ENCODE measurements around the gene HIP1R. TPM values are rescaled to one million over a fixed set of nuclear protein-coding genes. Genes with fewer than 3 reads are reported as not detected.

HIP1R gene
- polyA plus RNA-seq, 3 donors: 0.09 to 0.60 TPM; not detected in 1

DNA sequence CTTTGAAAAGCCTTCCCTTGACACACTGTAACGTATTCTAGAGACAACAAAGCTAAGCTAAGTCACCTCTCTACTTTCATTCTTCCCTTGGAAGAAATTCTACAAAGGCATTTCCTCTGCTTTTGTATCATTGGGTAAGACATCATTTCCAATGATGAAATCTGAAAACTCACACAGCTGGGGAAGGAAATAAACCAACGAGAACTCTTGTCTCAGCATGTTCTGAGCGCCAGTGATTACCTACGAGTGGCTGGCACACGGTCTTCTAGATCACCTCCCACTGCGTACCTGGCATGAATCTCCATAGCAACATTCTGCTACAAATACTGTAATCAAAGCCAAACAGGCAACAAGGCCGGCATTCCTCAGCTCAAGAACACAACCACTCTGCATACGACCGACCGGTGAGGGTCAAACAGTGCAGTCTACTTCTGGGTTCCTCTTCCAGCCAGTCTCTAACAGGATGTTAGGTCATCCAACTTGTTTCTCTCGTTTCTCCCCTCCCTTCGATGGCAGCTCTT, 53.0 kb downstream of the HIP1R start:
- Histone ChIP-seq H3K27ac (ENCODE audit: low read depth in 1 of 2, low read length in 2 of 2) (peak overlapping the region; percentile 89 to 97), H3K9ac (ENCODE audit: insufficient read depth, low read length, poor library complexity, severe bottlenecking) (peak overlapping the region; percentile 72), H3K4me1 (ENCODE audit: control insufficient read depth in 1 of 2, insufficient read depth in 2 of 2, low read length in 2 of 2) (peaks cover 78 to 92% of the 10 kb centered on the region in 2 donors), H3K27me3 (ENCODE audit: control insufficient read depth in 2 of 2, insufficient read depth in 2 of 2, low read length in 2 of 2) (no peaks in the 10 kb centered on the region), H2AFZ (ENCODE audit: insufficient read depth, low read depth, low read length, poor library complexity, severe bottlenecking) (no peak overlapping the region), H3K4me2 (replicated peaks; ENCODE audit: extremely low read depth, low read length, poor library complexity, severe bottlenecking) (peak overlapping the region; percentile 68), H3K9me3 (replicated peaks in 1 of 2; ENCODE audit: control insufficient read depth in 1 of 2, insufficient read depth in 1 of 2, low read length in 2 of 2) (no peaks in the 10 kb centered on the region), H4K20me1 (ENCODE audit: insufficient read depth, low read length) (peaks cover 97% of the 10 kb centered on the region), H3K79me2 (ENCODE audit: insufficient read depth, low read length) (peaks cover 86% of the 10 kb centered on the region), H3K36me3 (replicated peaks in 1 of 2; ENCODE audit: control insufficient read depth in 1 of 2, insufficient read depth in 2 of 2, low read length in 2 of 2) (no peaks in the 10 kb centered on the region), H3K4me3 (replicated peaks in 1 of 3; ENCODE audit: low read depth in 2 of 3, low read length in 3 of 3) (peak overlapping the region; percentile 25 to 67 (median 43))
- under 1% methylated on average over 11 of the region's 12 CpGs for WGBS (ENCODE audit: insufficient coverage)
- peak; percentile 70 to 82 (median 81) for DNase-seq
- peaks cover 10 to 20% of the 10 kb centered on the region in 2 donors for H3K36me3 Mint-ChIP-seq
- no peaks in the 10 kb centered on the region for H3K9me3 Mint-ChIP-seq
- peak overlapping the region; percentile 75 to 93 for H3K4me3 Mint-ChIP-seq
- peaks cover 87% of the 10 kb centered on the region for H3K4me1 Mint-ChIP-seq
- peak overlapping the region; percentile 97 to 100 (median 99) for H3K27ac Mint-ChIP-seq
- TF ChIP-seq, protein P1, sequence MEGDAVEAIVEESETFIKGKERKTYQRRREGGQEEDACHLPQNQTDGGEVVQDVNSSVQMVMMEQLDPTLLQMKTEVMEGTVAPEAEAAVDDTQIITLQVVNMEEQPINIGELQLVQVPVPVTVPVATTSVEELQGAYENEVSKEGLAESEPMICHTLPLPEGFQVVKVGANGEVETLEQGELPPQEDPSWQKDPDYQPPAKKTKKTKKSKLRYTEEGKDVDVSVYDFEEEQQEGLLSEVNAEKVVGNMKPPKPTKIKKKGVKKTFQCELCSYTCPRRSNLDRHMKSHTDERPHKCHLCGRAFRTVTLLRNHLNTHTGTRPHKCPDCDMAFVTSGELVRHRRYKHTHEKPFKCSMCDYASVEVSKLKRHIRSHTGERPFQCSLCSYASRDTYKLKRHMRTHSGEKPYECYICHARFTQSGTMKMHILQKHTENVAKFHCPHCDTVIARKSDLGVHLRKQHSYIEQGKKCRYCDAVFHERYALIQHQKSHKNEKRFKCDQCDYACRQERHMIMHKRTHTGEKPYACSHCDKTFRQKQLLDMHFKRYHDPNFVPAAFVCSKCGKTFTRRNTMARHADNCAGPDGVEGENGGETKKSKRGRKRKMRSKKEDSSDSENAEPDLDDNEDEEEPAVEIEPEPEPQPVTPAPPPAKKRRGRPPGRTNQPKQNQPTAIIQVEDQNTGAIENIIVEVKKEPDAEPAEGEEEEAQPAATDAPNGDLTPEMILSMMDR (IDR thresholded peaks at IDR 0.05): no peak
- H3K27me3 Mint-ChIP-seq (ENCODE audit: low read depth in 3 of 3): peaks cover 0 to 9% (median 2%) of the 10 kb centered on the region in 3 donors
- intact Hi-C loops (cut with micrococcal nuclease): loop anchor here in 1 of 2 donors (2.0 kb wide), 1 partner anchor 59 kb away; no protein-coding TSS in a partner anchor

- Histone ChIP-seq H2AFZ (ENCODE audit: insufficient read depth, low read depth, low read length, poor library complexity, severe bottlenecking) (no peak overlapping the region), H3K9ac (ENCODE audit: insufficient read depth, low read length, poor library complexity, severe bottlenecking) (peak overlapping the region; percentile 72), H3K4me1 (ENCODE audit: control insufficient read depth in 1 of 2, insufficient read depth in 2 of 2, low read length in 2 of 2) (peaks cover 87 to 92% of the 10 kb centered on the region in 2 donors), H3K27ac (ENCODE audit: low read depth in 1 of 2, low read length in 2 of 2) (peak overlapping the region; percentile 89 to 97), H3K4me3 (replicated peaks in 1 of 3; ENCODE audit: low read depth in 2 of 3, low read length in 3 of 3) (peak overlapping the region in 1 of 3 experiments; percentile 67), H3K36me3 (replicated peaks in 1 of 2; ENCODE audit: control insufficient read depth in 1 of 2, insufficient read depth in 2 of 2, low read length in 2 of 2) (no peaks in the 10 kb centered on the region), H3K4me2 (replicated peaks; ENCODE audit: extremely low read depth, low read length, poor library complexity, severe bottlenecking) (peak overlapping the region; percentile 68), H3K9me3 (replicated peaks in 1 of 2; ENCODE audit: control insufficient read depth in 1 of 2, insufficient read depth in 1 of 2, low read length in 2 of 2) (no peaks in the 10 kb centered on the region), H3K79me2 (ENCODE audit: insufficient read depth, low read length) (peaks cover 87% of the 10 kb centered on the region), H3K27me3 (ENCODE audit: control insufficient read depth in 2 of 2, insufficient read depth in 2 of 2, low read length in 2 of 2) (no peaks in the 10 kb centered on the region), H4K20me1 (ENCODE audit: insufficient read depth, low read length) (peaks cover 97% of the 10 kb centered on the region)
- H3K27ac Mint-ChIP-seq: peak overlapping the region; percentile 97 to 100 (median 99)
- peak in 2 of 3 donors; percentile 36 to 47 for DNase-seq
- TF ChIP-seq, protein P1 (IDR thresholded peaks at IDR 0.05): no peak
- H3K9me3 Mint-ChIP-seq: no peaks in the 10 kb centered on the region
- peak overlapping the region; percentile 75 to 93 for H3K4me3 Mint-ChIP-seq
- H3K27me3 Mint-ChIP-seq (ENCODE audit: low read depth in 3 of 3): peaks cover 0 to 2% (median 2%) of the 10 kb centered on the region in 3 donors
- intact Hi-C loops (cut with micrococcal nuclease): loop anchor here (2.0 to 5.0 kb wide), 2 partner anchors 57 kb away; no protein-coding TSS in a partner anchor
- H3K36me3 Mint-ChIP-seq: peaks cover 5 to 16% of the 10 kb centered on the region in 2 donors
- WGBS (ENCODE audit: insufficient coverage): 2% methylated on average over 7 of the region's 13 CpGs
- H3K4me1 Mint-ChIP-seq: peaks cover 88% of the 10 kb centered on the region
These were observed 54.7 kb downstream of the HIP1R start for GRCh38 chr12:122889761-122890520.

All from CD14-positive monocyte (primary cell).